H1 (cell line): ENCODE results near the gene CRB2. TPM values are rescaled to one million over a fixed set of nuclear protein-coding genes. Genes with fewer than 3 reads are reported as not detected.

Source experiments
- CTCF ChIA-PET: fragments of 300-600 bp; sonication (Branson Sonifier 250); formaldehyde crosslinking; loops from one replicate; lab custom pipeline; 2021; ENCODE audit not compliant: partially characterized antibody; lab: Charles Lee
- POLR2A ChIA-PET: fragments of 300-600 bp; sonication (Branson Sonifier 250); formaldehyde crosslinking; loops from one replicate; lab custom pipeline; 2021; ENCODE audit warnings: inconsistent platforms; ENCODE audit not compliant: partially characterized antibody; lab: Charles Lee
- DNase-seq, 2 experiments: peaks; one replicate each; pipeline versions ENCODE4 v3.0.0 to v3.0.0-alpha.2; 2010 to 2022; ENCODE audit warnings: low spot score in 2 of 2, low read depth in 1 of 2, mixed read lengths in 1 of 2
- FAIRE-seq: peaks from 2 replicates; lab custom pipeline; 2011; peaks lifted over from hg19 to GRCh38; lab: Jason Lieb, UNC
- H2AFZ ChIP-seq: 2 replicates; pipeline ENCODE4 v1.8.1; 2012; ENCODE audit warnings: low read length, inconsistent platforms
- H2AK5ac ChIP-seq: 2 replicates; pipeline ENCODE4 v1.6.1; 2013; ENCODE audit warnings: low read depth, low read length
- H2BK120ac ChIP-seq: replicated peaks from 2 replicates; pipeline ENCODE3; 2013; ENCODE audit warnings: low read depth, low read length, inconsistent platforms
- H2BK12ac ChIP-seq: 2 replicates; pipeline ENCODE4 v1.6.1; 2013; ENCODE audit warnings: low read depth, low read length
- H2BK15ac ChIP-seq: 2 replicates; pipeline ENCODE4 v1.6.1; 2013; ENCODE audit warnings: low read length
- H2BK20ac ChIP-seq: 2 replicates; pipeline ENCODE4 v1.6.1; 2013; ENCODE audit warnings: low read length
- H2BK5ac ChIP-seq: 2 replicates; pipeline ENCODE4 v1.6.1; 2013; ENCODE audit warnings: low read depth, low read length
- H3K14ac ChIP-seq: 2 replicates; pipeline ENCODE4 v1.6.1; 2013; ENCODE audit warnings: inconsistent platforms; ENCODE audit not compliant: insufficient read length
- H3K18ac ChIP-seq: 2 replicates; pipeline ENCODE4 v1.6.1; 2013; ENCODE audit warnings: low read length; ENCODE audit errors: extremely low read depth
- H3K23ac ChIP-seq: 2 replicates; pipeline ENCODE4 v1.6.1; 2013; ENCODE audit warnings: inconsistent platforms; ENCODE audit not compliant: insufficient read length
- H3K23me2 ChIP-seq: 2 replicates; pipeline ENCODE4 v1.6.1; 2013; ENCODE audit warnings: low read depth, low read length
- H3K27ac ChIP-seq: 2 replicates; pipeline ENCODE4 v1.6.1; 2011; ENCODE audit warnings: low read depth, low read length, inconsistent platforms
- H3K27me3 ChIP-seq, 4 experiments: replicated peaks in 1 of 4; 1 replicate in 1 of 4; 2 replicates in 3 of 4; pipeline versions ENCODE4 v1.6.1 to v1.8.1; 2011 to 2013; ENCODE audit warnings: low read length in 3 of 4, mild to moderate bottlenecking in 3 of 4, inconsistent platforms in 2 of 4, mixed read lengths in 2 of 4, moderate library complexity in 1 of 4; ENCODE audit not compliant: control insufficient read depth in 3 of 4, insufficient read depth in 3 of 4; ENCODE audit errors: extremely low read depth in 1 of 4
- H3K36me3 ChIP-seq, 4 experiments: 2 replicates each; pipeline versions ENCODE4 v1.6.1 to v1.8.1; 2011 to 2013; ENCODE audit warnings: mild to moderate bottlenecking in 4 of 4, low read length in 3 of 4, moderate library complexity in 2 of 4, control low read depth in 1 of 4, inconsistent platforms in 1 of 4; ENCODE audit not compliant: insufficient read depth in 4 of 4, control insufficient read depth in 2 of 4
- H3K4ac ChIP-seq: replicated peaks from 2 replicates; pipeline ENCODE3; 2013; ENCODE audit warnings: low read length, low read depth, mixed read lengths, inconsistent platforms; ENCODE audit not compliant: insufficient read length
- H3K4me1 ChIP-seq, 4 experiments: replicated peaks in 1 of 4; 1 replicate in 1 of 4; 2 replicates in 3 of 4; pipeline versions ENCODE4 v1.6.1 to v1.8.1; 2011 to 2013; ENCODE audit warnings: low read length in 3 of 4, inconsistent platforms in 2 of 4, mixed read lengths in 1 of 4; ENCODE audit not compliant: insufficient read depth in 4 of 4, control insufficient read depth in 3 of 4
- H3K4me2 ChIP-seq, 2 experiments: 2 replicates each; pipeline versions ENCODE4 v1.6.1 to v1.8.1; 2011 to 2013; ENCODE audit warnings: low read depth in 2 of 2, low read length in 2 of 2, control low read depth in 1 of 2, inconsistent platforms in 1 of 2, mild to moderate bottlenecking in 1 of 2; ENCODE audit not compliant: insufficient read depth in 1 of 2
- H3K4me3 ChIP-seq, 4 experiments: fragments of 200-600, 300-600 bp in 1 of 4; sonication (generic), shearing (Covaris generic), sonication (Bioruptor Twin) in 1 of 4; 2 replicates each; pipeline versions ENCODE4 v1.5.1 to v1.8.1; 2011 to 2016; ENCODE audit warnings: low read length in 4 of 4, low read depth in 3 of 4, control low read depth in 2 of 4, inconsistent platforms in 2 of 4, mild to moderate bottlenecking in 2 of 4, mixed read lengths in 1 of 4, moderate library complexity in 1 of 4; ENCODE audit not compliant: insufficient read depth in 2 of 4; ENCODE audit errors: extremely low read depth in 1 of 4
- H3K56ac ChIP-seq: replicated peaks from 2 replicates; pipeline ENCODE3; 2013; ENCODE audit warnings: low read depth, mild to moderate bottlenecking, mixed read lengths, low read length, inconsistent platforms; ENCODE audit not compliant: insufficient read length
- H3K79me1 ChIP-seq: 2 replicates; pipeline ENCODE4 v1.6.1; 2013; ENCODE audit warnings: low read depth, low read length, control low read depth
- H3K79me2 ChIP-seq, 2 experiments: 2 replicates each; pipeline versions ENCODE4 v1.6.1 to v1.8.1; 2012 to 2013; ENCODE audit warnings: low read length in 2 of 2, mild to moderate bottlenecking in 2 of 2, inconsistent platforms in 1 of 2; ENCODE audit not compliant: insufficient read depth in 2 of 2, control insufficient read depth in 1 of 2
- H3K9ac ChIP-seq, 4 experiments: replicated peaks in 1 of 4; 1 replicate in 1 of 4; 2 replicates in 3 of 4; pipeline versions ENCODE4 v1.6.1 to v1.8.1; 2011 to 2013; ENCODE audit warnings: low read depth in 3 of 4, low read length in 3 of 4, control low read depth in 2 of 4, mild to moderate bottlenecking in 2 of 4, moderate library complexity in 2 of 4, inconsistent platforms in 1 of 4; ENCODE audit errors: extremely low read depth in 1 of 4
- H3K9me3 ChIP-seq, 2 experiments: 2 replicates each; pipeline versions ENCODE4 v1.6.1 to v1.8.1; 2012 to 2013; ENCODE audit warnings: mild to moderate bottlenecking in 2 of 2, moderate library complexity in 2 of 2, control low read depth in 1 of 2, inconsistent platforms in 1 of 2, low read depth in 1 of 2, low read length in 1 of 2, mixed read lengths in 1 of 2; ENCODE audit not compliant: insufficient read depth in 2 of 2
- H4K20me1 ChIP-seq, 2 experiments: replicated peaks in 1 of 2; 2 replicates each; pipeline versions ENCODE3 to v1.8.1; 2011 to 2013; ENCODE audit warnings: inconsistent platforms in 2 of 2, low read length in 2 of 2, mild to moderate bottlenecking in 1 of 2; ENCODE audit not compliant: insufficient read depth in 2 of 2, control insufficient read depth in 1 of 2
- H4K5ac ChIP-seq: 2 replicates; pipeline ENCODE4 v1.6.1; 2013; ENCODE audit warnings: low read length, low read depth, mixed read lengths, inconsistent platforms; ENCODE audit not compliant: insufficient read length
- H4K8ac ChIP-seq: 2 replicates; pipeline ENCODE4 v1.8.0; 2013; ENCODE audit warnings: mild to moderate bottlenecking, moderate library complexity, low read length, inconsistent platforms; ENCODE audit not compliant: insufficient read depth; ENCODE audit errors: extremely low read depth
- H4K91ac ChIP-seq: replicated peaks from 2 replicates; pipeline ENCODE3; 2013; ENCODE audit warnings: low read length, mixed read lengths, inconsistent platforms; ENCODE audit not compliant: insufficient read length
- ATF2 ChIP-seq: IDR thresholded peaks from 2 replicates; pipeline ENCODE4 v1.6.1; 2012; ENCODE audit warnings: low read length, inconsistent platforms
- BRCA1 ChIP-seq: IDR thresholded peaks from 2 replicates; pipeline ENCODE4 v1.6.1; 2012; ENCODE audit warnings: low read depth, low read length, improper control_type of control experiment
- EGR1 ChIP-seq: IDR thresholded peaks from 2 replicates; pipeline ENCODE4 v1.6.1; 2011; ENCODE audit warnings: low read depth, low read length, borderline replicate concordance
- EZH2 ChIP-seq: fragments of 200-600 bp; sonication (generic); IDR thresholded peaks from 2 replicates; pipeline ENCODE4 v1.7.1; 2012; ENCODE audit warnings: low read depth, mild to moderate bottlenecking, moderate library complexity, low read length, inconsistent platforms; ENCODE audit not compliant: severe bottlenecking
- FOSL1 ChIP-seq: IDR thresholded peaks from 2 replicates; pipeline ENCODE4 v1.6.1; 2011; ENCODE audit warnings: mild to moderate bottlenecking, low read depth, low read length, moderate library complexity; ENCODE audit not compliant: insufficient read depth
- GABPA ChIP-seq: IDR thresholded peaks from 2 replicates; pipeline ENCODE4 v1.6.1; 2011; ENCODE audit warnings: mild to moderate bottlenecking, low read length, moderate library complexity, borderline replicate concordance; ENCODE audit not compliant: insufficient read depth
- POU5F1 ChIP-seq: IDR thresholded peaks from 2 replicates; pipeline ENCODE4 v1.6.1; 2011; ENCODE audit warnings: low read depth, mild to moderate bottlenecking, low read length, moderate library complexity
- SP2 ChIP-seq: IDR thresholded peaks from 2 replicates; pipeline ENCODE4 v1.6.1; 2012; ENCODE audit warnings: mild to moderate bottlenecking, low read length, inconsistent platforms
- TBP ChIP-seq: IDR thresholded peaks from 2 replicates; pipeline ENCODE4 v1.6.1; 2011; ENCODE audit warnings: low read depth, low read length, improper control_type of control experiment
- TCF12 ChIP-seq: IDR thresholded peaks from 2 replicates; pipeline ENCODE4 v1.6.1; 2011; ENCODE audit warnings: low read depth, mild to moderate bottlenecking, low read length
- WGBS, 2 experiments: shearing (Covaris generic) in 1 of 2; methylation state at CpG; one replicate each; pipeline versions ENCODE4 v1.1.6 to v1.1.7; 2013 to 2015; ENCODE audit warnings: low lambda C conversion rate in 2 of 2, mixed read lengths in 2 of 2, inconsistent platforms in 1 of 2, low coverage in 1 of 2, missing lambda C conversion rate in 1 of 2; ENCODE audit not compliant: insufficient replicate concordance in 2 of 2, insufficient coverage in 1 of 2, insufficient read length in 1 of 2; ENCODE audit errors: extremely low coverage in 1 of 2, missing lambda C conversion rate in 1 of 2; 5-methylcytosine and 5-hydroxymethylcytosine counted together
- polyA plus RNA-seq, 7 experiments: library from polyadenylated mRNA; depleted of rRNA in 3 of 7; stranded (reverse) in 5 of 7; unstranded in 2 of 7; fragments of >200 nt in 5 of 7; fragments of 200-250 nt in 2 of 7; gene quantifications; 1 replicate in 5 of 7; 2 replicates in 1 of 7; 4 replicates in 1 of 7; pipeline versions ENCODE4 v1.2.1 to v1.2.3, GENCODE V29; 2011 to 2013; ENCODE audit warnings: missing spikeins in 2 of 7, mixed read lengths in 2 of 7
- total RNA-seq: library from RNA; stranded (reverse); fragmentation: NEBNext Ultra II Directional; extraction: Animal tissue kit (Norgen Biotek cat#: 25700); gene quantifications from 2 replicates; pipeline ENCODE4 v1.2.1, GENCODE V29; 2021
- TF ChIP-seq, protein P1 (sequence below): IDR thresholded peaks from 2 replicates; pipeline ENCODE4 v1.6.1; 2011; ENCODE audit warnings: low read length, improper control_type of control experiment

Gene CRB2
- total and polyA plus RNA-seq, 2 of the 8 experiments (the other 6 are each of a cell fraction or from before 2014, with no cell fraction given): 4.0 to 8.4 TPM

GRCh38 chr9:123318961-123319421 is 37.0 kb upstream of the CRB2 start:
- no peak overlapping the region for H3K23ac ChIP-seq
- H3K18ac ChIP-seq: no peak overlapping the region
- H4K5ac ChIP-seq: no peak overlapping the region
- ChIA-PET CTCF (interaction anchor here (1.3 to 5.3 kb wide), 5 partner anchors 9 to 50 kb away, joined by 3 to 29 read pairs (median 6); no protein-coding TSS in a partner anchor), POLR2A (interaction anchor here (1.2 to 1.7 kb wide), 3 partner anchors 50 to 207 kb away, joined by 4 to 6 read pairs (median 4); no protein-coding TSS in a partner anchor)
- H3K56ac ChIP-seq: no peak overlapping the region
- no peaks in the 10 kb centered on the region for H3K27me3 ChIP-seq
- no peak overlapping the region for H2BK5ac ChIP-seq
- no peak overlapping the region for H4K8ac ChIP-seq
- H2BK120ac ChIP-seq: no peak overlapping the region
- WGBS, 2 experiments: 84% methylated on average over 7 of the region's 7 CpGs; no CpG with 5 or more reads in 1 of the 2 experiments
- H3K4ac ChIP-seq: no peak overlapping the region
- no peak overlapping the region for H2BK20ac ChIP-seq
- no peak overlapping the region for H3K4me2 ChIP-seq
- H4K91ac ChIP-seq: peak overlapping the region; percentile 20
- no peaks in the 10 kb centered on the region for H4K20me1 ChIP-seq
- no peak overlapping the region for H3K27ac ChIP-seq
- no peak overlapping the region for H2AK5ac ChIP-seq
- no peaks in the 10 kb centered on the region for H3K9me3 ChIP-seq
- H2BK15ac ChIP-seq: no peak overlapping the region
- H3K79me1 ChIP-seq: no peaks in the 10 kb centered on the region
- H3K23me2 ChIP-seq: no peaks in the 10 kb centered on the region; the same call in 1 of the 2 replicates
- H2AFZ ChIP-seq: no peak overlapping the region
- H2BK12ac ChIP-seq: peak overlapping the region; percentile 27; the same call in 1 of the 2 replicates
- no peak overlapping the region for H3K14ac ChIP-seq
- no peak overlapping the region for H3K4me3 ChIP-seq
- H3K79me2 ChIP-seq: no peaks in the 10 kb centered on the region
- no peak for FAIRE-seq
- no peak for DNase-seq
- H3K4me1 ChIP-seq: peaks cover 0 to 6% (median 2%) of the 10 kb centered on the region in 4 experiments; a peak in 4 of 7 replicates
- H3K36me3 ChIP-seq: no peaks in the 10 kb centered on the region
- H3K9ac ChIP-seq: no peak overlapping the region
- TF ChIP-seq BRCA1: no peak
- no peak for TF ChIP-seq POU5F1
- no peak for TF ChIP-seq TBP
- TF ChIP-seq GABPA: no peak
- no peak for TF ChIP-seq FOSL1
- no peak for TF ChIP-seq EZH2
- no peak for TF ChIP-seq SP2
- TF ChIP-seq, protein P1, sequence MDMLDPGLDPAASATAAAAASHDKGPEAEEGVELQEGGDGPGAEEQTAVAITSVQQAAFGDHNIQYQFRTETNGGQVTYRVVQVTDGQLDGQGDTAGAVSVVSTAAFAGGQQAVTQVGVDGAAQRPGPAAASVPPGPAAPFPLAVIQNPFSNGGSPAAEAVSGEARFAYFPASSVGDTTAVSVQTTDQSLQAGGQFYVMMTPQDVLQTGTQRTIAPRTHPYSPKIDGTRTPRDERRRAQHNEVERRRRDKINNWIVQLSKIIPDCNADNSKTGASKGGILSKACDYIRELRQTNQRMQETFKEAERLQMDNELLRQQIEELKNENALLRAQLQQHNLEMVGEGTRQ: no peak
- TF ChIP-seq ATF2: no peak
- no peak for TF ChIP-seq TCF12
- TF ChIP-seq EGR1: no peak
